Esophagus squamous epithelium (tissue), 5 donors: ENCODE results near the gene ATG2A. TPM values are rescaled to one million over a fixed set of nuclear protein-coding genes. Genes with fewer than 3 reads are reported as not detected.

Source experiments
- DNase-seq: peaks from one replicate; lab custom pipeline; 2025; lab: John Stamatoyannopoulos, UW
- H3K27ac ChIP-seq, 4 donors: fragments of 200-600 bp; sonication (generic); one replicate each; pipeline ENCODE4 v1.5.1; 2016 to 2019; ENCODE audit warnings: mild to moderate bottlenecking in 1 of 4
- H3K27me3 ChIP-seq, 4 donors: fragments of 200-600 bp; sonication (generic); 1 replicate in 3 of 4; 2 replicates in 1 of 4; pipeline versions ENCODE4 v1.5.1 to v1.6.0; 2017 to 2021; ENCODE audit warnings: antibody characterized with exemption in 1 of 4
- H3K36me3 ChIP-seq, 3 donors: fragments of 200-600 bp; sonication (generic); one replicate each; pipeline ENCODE4 v1.5.1; 2016 to 2019
- H3K4me1 ChIP-seq, 3 donors: fragments of 200-600 bp; sonication (generic); one replicate each; pipeline ENCODE4 v1.5.1; 2017 to 2019
- H3K4me3 ChIP-seq, 4 donors: fragments of 200-600 bp; sonication (generic); 1 replicate in 3 of 4; 2 replicates in 1 of 4; pipeline ENCODE4 v1.5.1; 2016 to 2019; ENCODE audit warnings: mild to moderate bottlenecking in 2 of 4, moderate library complexity in 1 of 4
- H3K9me3 ChIP-seq, 3 donors: fragments of 200-600 bp; sonication (generic); one replicate each; pipeline ENCODE4 v1.5.1; 2016 to 2019
- CTCF ChIP-seq, 6 experiments: fragments of 450-650 bp in 4 of 6; fragments of 200-600 bp in 2 of 6; sonication (generic) in 2 of 6; IDR thresholded peaks; one replicate each; pipeline ENCODE4 v1.5.1; 2016 to 2019; ENCODE audit warnings: antibody characterized with exemption in 6 of 6, mild to moderate bottlenecking in 4 of 6, moderate library complexity in 4 of 6
- POLR2A ChIP-seq, 4 donors: fragments of 450-650 bp; IDR thresholded peaks; one replicate each; pipeline ENCODE4 v1.6.1; 2017; ENCODE audit warnings: antibody characterized with exemption in 4 of 4, mild to moderate bottlenecking in 4 of 4, moderate library complexity in 3 of 4
- WGBS, 2 donors: methylation state at CpG; one replicate each; pipeline ENCODE4 v1.1.5; 2018; 5-methylcytosine and 5-hydroxymethylcytosine counted together
- intact Hi-C: fragments of 100-400 bp; cut with DNase I; formaldehyde crosslinking; loops from one replicate; pipeline ENCODE4 v1.15.0; 2022
- total RNA-seq, 4 donors: library from RNA; depleted of rRNA; stranded (reverse); fragments of >200 nt; gene quantifications; one replicate each; pipeline ENCODE4 v1.1.0, GENCODE V29; 2016
- donor health status: DM: yes; HTN: yes; CAD: no.

Gene ATG2A
- total RNA-seq, 4 donors from 2014 or later = 14.1 to 26.1 (median 19.6) TPM

GRCh38 chr11:64914123-64914522 lies 2.9 kb downstream of the ATG2A start:
- H3K27me3 ChIP-seq = no peaks in the 10 kb centered on the region
- intact Hi-C loops = no loop called here
- no peak for DNase-seq
- no peak overlapping the region for H3K27ac ChIP-seq
- peaks cover 21 to 33% (median 22%) of the 10 kb centered on the region in 3 donors for H3K4me1 ChIP-seq
- TF ChIP-seq POLR2A (IDR thresholded peaks at IDR 0.05) (no peak), CTCF (IDR thresholded peaks at IDR 0.05) (no peak)
- WGBS, 2 donors = 87 to 100% methylated on average over 2 to 5 of the region's 17 CpGs
- H3K36me3 ChIP-seq = peaks cover 40 to 58% (median 47%) of the 10 kb centered on the region in 3 donors
- H3K4me3 ChIP-seq = no peak overlapping the region
- no peaks in the 10 kb centered on the region for H3K9me3 ChIP-seq

GRCh38 chr11:64913171-64913727 lies 3.8 kb downstream of the ATG2A start:
- TF ChIP-seq POLR2A (IDR thresholded peaks at IDR 0.05) = no peak
- no peak for TF ChIP-seq CTCF (IDR thresholded peaks at IDR 0.05)
- no peaks in the 10 kb centered on the region for H3K9me3 ChIP-seq
- intact Hi-C loops = no loop called here
- DNase-seq = no peak
- H3K4me3 ChIP-seq = no peak overlapping the region
- H3K36me3 ChIP-seq = peaks cover 45 to 67% (median 53%) of the 10 kb centered on the region in 3 donors
- 86 to 91% methylated on average over 5 to 7 of the region's 18 CpGs for whole genome bisulfite sequencing, 2 donors
- H3K27ac ChIP-seq = no peak overlapping the region
- H3K4me1 ChIP-seq = peaks cover 20 to 26% (median 21%) of the 10 kb centered on the region in 3 donors
- no peaks in the 10 kb centered on the region for H3K27me3 ChIP-seq

GRCh38 chr11:64911689-64912088 lies 5.3 kb downstream of the ATG2A start:
- Histone ChIP-seq H3K4me3 (no peak overlapping the region), H3K9me3 (no peaks in the 10 kb centered on the region), H3K27me3 (no peaks in the 10 kb centered on the region), H3K4me1 (peaks cover 13 to 18% (median 14%) of the 10 kb centered on the region in 3 donors), H3K36me3 (peaks cover 53 to 82% (median 58%) of the 10 kb centered on the region in 3 donors), H3K27ac (no peak overlapping the region)
- DNase-seq = no peak
- no peak for TF ChIP-seq CTCF (IDR thresholded peaks at IDR 0.05)
- no peak for TF ChIP-seq POLR2A (IDR thresholded peaks at IDR 0.05)
- intact Hi-C loops = no loop called here
- WGBS, 2 donors = 84 to 87% methylated on average over 3 to 7 of the region's 9 CpGs

- DNase-seq = no peak
- Histone ChIP-seq H3K4me3 (no peak overlapping the region), H3K27ac (no peak overlapping the region), H3K36me3 (peaks cover 55 to 88% (median 64%) of the 10 kb centered on the region in 3 donors), H3K9me3 (no peaks in the 10 kb centered on the region), H3K27me3 (no peaks in the 10 kb centered on the region), H3K4me1 (peaks cover 10 to 13% (median 11%) of the 10 kb centered on the region in 3 donors)
- WGBS, 2 donors = 77 to 90% methylated on average over 5 of the region's 7 CpGs
- intact Hi-C loops = no loop called here
- TF ChIP-seq POLR2A (IDR thresholded peaks at IDR 0.05) (no peak), CTCF (IDR thresholded peaks at IDR 0.05) (no peak)
These were observed 5.9 kb downstream of the ATG2A start for GRCh38 chr11:64911142-64911541.

- Histone ChIP-seq H3K4me1 (peaks cover 4 to 7% (median 5%) of the 10 kb centered on the region in 3 donors), H3K4me3 (no peak overlapping the region), H3K27me3 (no peaks in the 10 kb centered on the region), H3K27ac (no peak overlapping the region), H3K9me3 (no peaks in the 10 kb centered on the region), H3K36me3 (peaks cover 58 to 94% (median 69%) of the 10 kb centered on the region in 3 donors)
- no peak for TF ChIP-seq CTCF (IDR thresholded peaks at IDR 0.05)
- TF ChIP-seq POLR2A (IDR thresholded peaks at IDR 0.05) = no peak
- 89 to 95% methylated on average over 6 to 19 of the region's 27 CpGs for WGBS, 2 donors
- DNase-seq = no peak
- intact Hi-C loops = no loop called here
These were observed 6.4 kb downstream of the ATG2A start for GRCh38 chr11:64910451-64911093.
